Effector CD4-positive, alpha-beta T cell (primary cell): ENCODE results near the gene ADAMTS17.

ENCODE experiments used
- DNase-seq: peaks from one replicate; pipeline ENCODE4 v3.0.0-alpha.2; 2020

The ADAMTS17 gene

DNA sequence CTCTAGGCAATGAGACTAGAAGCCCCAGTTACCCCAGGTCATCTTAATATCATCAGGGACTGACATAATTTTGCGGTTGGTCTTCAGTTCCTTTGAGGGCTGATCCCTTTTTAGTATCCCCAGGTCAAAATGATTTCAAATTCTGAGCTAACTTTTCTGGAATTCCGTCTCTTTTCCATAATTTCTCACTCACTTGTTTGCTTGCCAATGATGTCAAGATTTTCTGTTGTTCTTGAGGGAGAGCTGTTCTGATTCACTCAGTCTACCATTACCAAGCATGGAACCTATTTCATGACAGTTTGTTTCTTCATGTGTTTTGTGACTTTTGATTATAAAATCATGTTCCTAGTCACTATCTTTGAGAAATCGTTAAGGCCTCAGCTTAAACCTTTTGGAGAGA, 418.1 kb downstream of the ADAMTS17 start:
- DNase-seq, result no peak
